Prostate gland (tissue), 2 donors: Measurements from ENCODE around the gene TP63. TPM values are rescaled to one million over a fixed set of nuclear protein-coding genes. Genes with fewer than 3 reads are reported as not detected.

Experiments
- DNase-seq: peaks from one replicate; pipeline ENCODE4 v3.0.0-alpha.2; 2019; ENCODE audit warnings: low spot score
- H3K27ac ChIP-seq, 2 donors: fragments of 200-600 bp; sonication (generic); 2 replicates each; pipeline ENCODE4 v1.5.1; 2017 to 2019
- H3K27me3 ChIP-seq: fragments of 200-600 bp; sonication (generic); replicated peaks from 2 replicates; pipeline ENCODE4 v1.5.1; 2019; ENCODE audit not compliant: insufficient read depth
- H3K36me3 ChIP-seq, 2 donors: fragments of 200-600 bp; sonication (generic); 1 replicate in 1 of 2; 2 replicates in 1 of 2; pipeline versions ENCODE4 v1.5.1 to v1.8.1; 2017 to 2019
- H3K4me1 ChIP-seq: fragments of 200-600 bp; sonication (generic); replicated peaks from 2 replicates; pipeline ENCODE4 v1.5.1; 2019
- H3K4me3 ChIP-seq, 2 donors: fragments of 200-600 bp; sonication (generic); 2 replicates each; pipeline ENCODE4 v1.5.1; 2017 to 2019
- H3K9me3 ChIP-seq: fragments of 200-600 bp; sonication (generic); 2 replicates; pipeline ENCODE4 v1.5.1; 2017
- POLR2A ChIP-seq: fragments of 450-650 bp; IDR thresholded peaks from one replicate; pipeline ENCODE4 v1.6.1; 2016; ENCODE audit warnings: antibody characterized with exemption, mild to moderate bottlenecking
- POLR2AphosphoS5 ChIP-seq: sonication (generic); formaldehyde crosslinking; IDR thresholded peaks from one replicate; pipeline ENCODE4 v1.6.1; 2017; ENCODE audit warnings: antibody characterized with exemption
- WGBS: methylation state at CpG from one replicate; pipeline ENCODE4 v1.1.5; 2018; 5-methylcytosine and 5-hydroxymethylcytosine counted together
- intact Hi-C: fragments of 100-400 bp; cut with DNase I; formaldehyde crosslinking; loops from one replicate; pipeline ENCODE4 v1.14.2; 2022
- total RNA-seq, 2 donors: library from RNA; depleted of rRNA; stranded (reverse); fragments of >200 nt; gene quantifications; one replicate each; pipeline ENCODE4 v1.1.0, GENCODE V29; 2016
- TF ChIP-seq, protein P1 (sequence below), 4 experiments: fragments of 200-600 bp in 2 of 4; fragments of 450-650 bp in 2 of 4; sonication (generic) in 2 of 4; IDR thresholded peaks; 1 replicate in 3 of 4; 2 replicates in 1 of 4; pipeline ENCODE4 v1.5.1; 2016 to 2019; ENCODE audit warnings: antibody characterized with exemption in 4 of 4, mild to moderate bottlenecking in 2 of 4, moderate library complexity in 2 of 4

Gene TP63
- total RNA-seq, 2 donors from 2014 or later, result 39.9 to 67.5 TPM

DNA sequence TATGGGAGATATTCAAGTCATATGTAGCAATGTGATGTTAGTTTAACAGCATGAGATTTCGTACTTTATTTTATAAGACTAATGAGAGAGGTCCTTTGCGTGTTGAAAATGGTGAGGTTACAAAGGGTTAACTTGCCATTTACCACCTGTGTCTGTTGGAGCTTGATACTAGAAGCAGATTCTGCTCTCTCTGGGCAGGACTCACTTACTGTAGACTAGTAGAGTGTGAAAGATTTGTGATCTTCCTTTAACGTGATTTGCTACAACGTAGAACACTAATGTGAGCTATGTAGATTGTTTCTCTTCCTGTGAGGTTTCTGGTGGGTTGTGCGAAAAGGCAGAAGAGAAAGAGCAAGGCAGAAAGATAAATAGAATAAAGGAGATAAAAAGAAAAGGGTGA is 1.1 kb downstream of the TP63 start:
- no peaks in the 10 kb centered on the region for H3K27me3 ChIP-seq
- no peak overlapping the region for H3K4me3 ChIP-seq
- no peak overlapping the region for H3K27ac ChIP-seq
- WGBS, result 76% methylated on average over 5 of the region's 5 CpGs
- no peaks in the 10 kb centered on the region for H3K36me3 ChIP-seq
- no peaks in the 10 kb centered on the region for H3K4me1 ChIP-seq
- intact Hi-C loops, result no loop called here
- DNase-seq, result no peak
- no peak for TF ChIP-seq POLR2AphosphoS5
- TF ChIP-seq, protein P1, sequence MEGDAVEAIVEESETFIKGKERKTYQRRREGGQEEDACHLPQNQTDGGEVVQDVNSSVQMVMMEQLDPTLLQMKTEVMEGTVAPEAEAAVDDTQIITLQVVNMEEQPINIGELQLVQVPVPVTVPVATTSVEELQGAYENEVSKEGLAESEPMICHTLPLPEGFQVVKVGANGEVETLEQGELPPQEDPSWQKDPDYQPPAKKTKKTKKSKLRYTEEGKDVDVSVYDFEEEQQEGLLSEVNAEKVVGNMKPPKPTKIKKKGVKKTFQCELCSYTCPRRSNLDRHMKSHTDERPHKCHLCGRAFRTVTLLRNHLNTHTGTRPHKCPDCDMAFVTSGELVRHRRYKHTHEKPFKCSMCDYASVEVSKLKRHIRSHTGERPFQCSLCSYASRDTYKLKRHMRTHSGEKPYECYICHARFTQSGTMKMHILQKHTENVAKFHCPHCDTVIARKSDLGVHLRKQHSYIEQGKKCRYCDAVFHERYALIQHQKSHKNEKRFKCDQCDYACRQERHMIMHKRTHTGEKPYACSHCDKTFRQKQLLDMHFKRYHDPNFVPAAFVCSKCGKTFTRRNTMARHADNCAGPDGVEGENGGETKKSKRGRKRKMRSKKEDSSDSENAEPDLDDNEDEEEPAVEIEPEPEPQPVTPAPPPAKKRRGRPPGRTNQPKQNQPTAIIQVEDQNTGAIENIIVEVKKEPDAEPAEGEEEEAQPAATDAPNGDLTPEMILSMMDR (IDR thresholded peaks at IDR 0.05), result no peak
- no peak for TF ChIP-seq POLR2A
- no peaks in the 10 kb centered on the region for H3K9me3 ChIP-seq

DNA sequence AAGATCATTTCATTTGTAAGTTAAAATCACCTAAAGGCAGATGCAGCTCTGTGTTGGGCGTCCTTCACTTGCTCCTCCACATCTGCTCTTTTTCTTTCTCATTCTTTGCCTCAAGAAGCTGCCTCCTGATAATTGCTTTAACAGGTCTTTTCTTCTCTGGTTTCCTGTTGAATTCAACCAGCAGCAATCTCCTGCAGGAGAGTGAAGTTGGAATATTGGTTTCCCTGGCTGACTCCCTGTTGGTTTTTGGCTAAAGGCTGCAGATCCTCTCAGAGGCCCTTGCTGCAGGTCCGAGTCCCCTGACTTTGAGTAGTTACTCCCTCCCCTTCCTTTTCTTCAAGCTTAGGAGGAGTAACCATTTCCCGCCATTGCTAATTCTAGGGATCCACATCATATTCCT is 4.2 kb downstream of the TP63 start:
- H3K27ac ChIP-seq, result no peak overlapping the region
- H3K9me3 ChIP-seq, result no peaks in the 10 kb centered on the region
- intact Hi-C loops, result no loop called here
- H3K4me3 ChIP-seq, result no peak overlapping the region
- no peaks in the 10 kb centered on the region for H3K4me1 ChIP-seq
- no peak for DNase-seq
- H3K36me3 ChIP-seq, result no peaks in the 10 kb centered on the region
- TF ChIP-seq, protein P1 (IDR thresholded peaks at IDR 0.05), result no peak
- TF ChIP-seq POLR2AphosphoS5 (no peak), POLR2A (no peak)
- 85% methylated on average over 3 of the region's 3 CpGs for WGBS
- H3K27me3 ChIP-seq, result no peaks in the 10 kb centered on the region

DNA sequence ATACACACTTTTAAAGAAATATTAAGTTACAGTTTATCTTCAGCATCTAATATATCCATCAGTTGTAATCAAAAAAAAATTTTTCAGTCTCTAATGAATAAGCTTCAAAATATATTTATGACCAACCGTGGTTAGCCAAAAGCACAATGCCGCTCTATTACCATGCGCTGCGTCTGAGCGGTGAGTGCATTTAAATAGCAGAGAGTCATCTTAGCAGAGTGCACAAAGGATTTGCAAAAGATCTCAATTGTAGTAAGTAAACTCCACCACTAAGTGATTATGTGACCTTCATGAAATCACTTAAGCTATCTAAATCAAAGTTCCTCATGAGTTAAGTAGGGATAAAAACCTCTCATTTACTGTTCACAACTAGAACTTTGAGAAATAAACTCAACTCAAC is 4.9 kb downstream of the TP63 start:
- no peaks in the 10 kb centered on the region for H3K36me3 ChIP-seq
- no peaks in the 10 kb centered on the region for H3K27me3 ChIP-seq
- no peak overlapping the region for H3K27ac ChIP-seq
- TF ChIP-seq, protein P1 (IDR thresholded peaks at IDR 0.05), result no peak
- H3K4me1 ChIP-seq, result no peaks in the 10 kb centered on the region
- H3K4me3 ChIP-seq, result no peak overlapping the region
- no peak for DNase-seq
- intact Hi-C loops, result no loop called here
- H3K9me3 ChIP-seq, result no peaks in the 10 kb centered on the region
- WGBS, result 93% methylated on average over 5 of the region's 5 CpGs

DNA sequence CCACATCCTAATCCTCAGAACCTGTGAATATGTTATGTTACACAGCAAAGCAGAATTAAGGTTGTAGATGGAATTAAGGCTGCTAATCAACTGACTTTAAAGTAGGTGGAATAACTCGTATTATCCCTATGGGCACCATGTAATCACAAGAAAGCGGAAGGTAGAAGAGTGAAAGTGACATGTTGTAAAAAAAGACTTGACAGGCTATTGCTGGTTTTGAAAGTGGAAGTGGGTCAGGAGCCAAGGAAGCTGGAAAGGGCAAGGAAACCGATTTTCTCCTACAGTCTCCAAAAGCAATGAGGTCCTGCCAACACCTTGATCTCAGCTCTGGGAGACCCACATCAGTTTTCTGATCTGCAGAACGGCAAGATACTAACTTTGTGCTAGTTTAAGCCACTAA is 6.6 kb downstream of the TP63 start:
- intact Hi-C loops, result no loop called here
- 90% methylated on average over 4 of the region's 4 CpGs for WGBS
- H3K4me1 ChIP-seq, result no peaks in the 10 kb centered on the region
- H3K9me3 ChIP-seq, result no peaks in the 10 kb centered on the region
- no peak for DNase-seq
- no peaks in the 10 kb centered on the region for H3K36me3 ChIP-seq
- no peaks in the 10 kb centered on the region for H3K27me3 ChIP-seq
- H3K4me3 ChIP-seq, result no peak overlapping the region
- no peak for TF ChIP-seq POLR2AphosphoS5
- no peak for TF ChIP-seq POLR2A
- TF ChIP-seq, protein P1 (IDR thresholded peaks at IDR 0.05), result no peak
- H3K27ac ChIP-seq, result no peak overlapping the region

DNA sequence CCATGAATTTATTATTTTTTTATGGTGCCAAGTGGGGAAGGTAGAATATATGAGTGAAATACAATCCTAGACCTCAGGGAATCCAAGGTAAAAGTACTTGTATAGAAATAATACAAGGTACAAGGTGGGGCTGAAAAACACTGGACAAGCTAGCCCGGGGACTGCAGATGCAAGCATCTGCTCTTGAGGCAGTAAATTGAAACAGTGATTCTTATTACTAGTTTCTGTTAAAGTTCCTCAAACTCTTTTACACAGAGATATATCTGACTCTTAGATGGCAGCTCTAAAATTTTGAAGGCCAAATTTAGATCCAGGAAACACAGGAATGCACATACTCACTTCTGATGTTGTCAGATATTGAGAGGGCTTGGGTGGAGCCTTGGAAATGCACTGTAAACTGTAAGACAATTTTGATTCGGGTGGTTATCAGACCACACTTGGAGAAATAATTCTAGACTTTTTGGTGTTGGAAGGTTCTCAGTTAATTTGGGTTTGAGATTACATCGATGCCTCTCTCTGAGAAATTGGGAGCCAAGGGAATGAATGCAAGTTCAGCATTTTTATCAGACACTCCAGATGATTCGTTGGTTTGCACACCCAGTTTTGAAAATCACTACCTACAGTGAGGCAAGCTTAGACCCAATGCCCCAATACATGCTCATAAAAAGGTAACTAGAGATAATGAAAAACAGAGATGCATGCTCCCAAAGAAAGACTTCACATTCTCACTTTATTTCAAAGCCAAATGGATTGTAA is 7.3 kb downstream of the TP63 start:
- Histone ChIP-seq H3K27ac (no peak overlapping the region), H3K36me3 (no peaks in the 10 kb centered on the region), H3K27me3 (no peaks in the 10 kb centered on the region), H3K4me3 (no peak overlapping the region), H3K4me1 (no peaks in the 10 kb centered on the region), H3K9me3 (no peaks in the 10 kb centered on the region)
- 79% methylated on average over 4 of the region's 4 CpGs for whole genome bisulfite sequencing
- TF ChIP-seq POLR2A (no peak), POLR2AphosphoS5 (no peak)
- TF ChIP-seq, protein P1 (IDR thresholded peaks at IDR 0.05), result no peak
- intact Hi-C loops, result no loop called here
- DNase-seq, result no peak
